Upper lobe of left lung (tissue), 4 donors: ENCODE results near the gene FLT4.

Experiments
- CTCF ChIP-seq, 6 experiments: fragments of 450-650 bp in 4 of 6; fragments of 200-600 bp in 2 of 6; sonication (generic) in 2 of 6; IDR thresholded peaks; one replicate each; pipeline ENCODE4 v1.5.1; 2016 to 2019; ENCODE audit warnings: antibody characterized with exemption in 6 of 6
- POLR2A ChIP-seq, 4 donors: fragments of 450-650 bp; IDR thresholded peaks; one replicate each; pipeline ENCODE4 v1.5.1; 2016 to 2017; ENCODE audit warnings: antibody characterized with exemption in 4 of 4, mild to moderate bottlenecking in 2 of 4

- TF ChIP-seq POLR2A (IDR thresholded peaks at IDR 0.05) (no peak), CTCF (IDR thresholded peaks at IDR 0.05) (no peak)
These were observed 3.0 kb downstream of the FLT4 start for GRCh38 chr5:180646289-180646962.
